Vagina (tissue), 2 donors: Measurements from ENCODE around the gene PHOSPHO1.

Source experiments
- POLR2A ChIP-seq, 2 donors: fragments of 450-650 bp; IDR thresholded peaks; one replicate each; pipeline ENCODE4 v1.6.1; 2017; ENCODE audit warnings: antibody characterized with exemption in 2 of 2, mild to moderate bottlenecking in 2 of 2, moderate library complexity in 2 of 2
- POLR2AphosphoS5 ChIP-seq, 2 donors: sonication (generic); formaldehyde crosslinking; IDR thresholded peaks; one replicate each; pipeline ENCODE4 v1.9.0; 2017; ENCODE audit warnings: antibody characterized with exemption in 2 of 2, mild to moderate bottlenecking in 2 of 2, low read depth in 1 of 2; ENCODE audit not compliant: insufficient read depth in 1 of 2
- TF ChIP-seq, protein P1 (sequence below), 3 experiments: fragments of 450-650 bp in 2 of 3; fragments of 200-600 bp in 1 of 3; sonication (generic) in 1 of 3; IDR thresholded peaks; one replicate each; pipeline ENCODE4 v1.5.1; 2017 to 2019; ENCODE audit warnings: antibody characterized with exemption in 3 of 3, mild to moderate bottlenecking in 2 of 3, moderate library complexity in 2 of 3

DNA sequence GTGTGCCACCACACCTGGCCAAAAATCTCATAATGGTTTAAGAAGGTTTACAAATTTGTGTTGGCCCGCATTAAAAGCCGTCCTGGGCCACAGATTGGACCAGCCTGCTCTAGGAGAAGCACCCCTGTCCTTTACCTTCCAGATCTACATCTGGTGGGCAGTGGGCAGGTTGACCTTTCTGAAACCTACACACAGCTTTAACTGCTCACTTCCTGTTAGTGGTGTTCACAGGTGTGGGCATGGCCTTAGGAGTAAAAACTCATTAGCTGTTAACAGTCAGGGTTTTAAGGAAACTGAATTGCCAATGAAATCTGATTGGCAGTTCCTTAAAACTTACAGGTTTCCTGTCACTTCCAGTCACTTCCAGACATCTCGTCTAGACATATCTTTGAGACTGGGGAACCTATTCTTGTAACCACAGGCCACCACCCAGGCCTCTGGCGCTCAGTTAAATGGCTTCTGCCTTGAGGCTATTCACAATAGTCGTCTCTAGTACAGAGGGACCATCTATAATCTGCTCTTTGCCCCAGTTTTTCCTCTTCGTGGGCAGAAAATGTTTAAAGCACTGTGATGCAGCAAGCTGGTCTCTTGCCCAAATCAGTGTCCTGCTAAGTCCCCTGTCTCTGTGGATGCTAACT, 49.5 kb downstream of the PHOSPHO1 start:
- TF ChIP-seq POLR2A (IDR thresholded peaks at IDR 0.05), result no peak
- TF ChIP-seq, protein P1, sequence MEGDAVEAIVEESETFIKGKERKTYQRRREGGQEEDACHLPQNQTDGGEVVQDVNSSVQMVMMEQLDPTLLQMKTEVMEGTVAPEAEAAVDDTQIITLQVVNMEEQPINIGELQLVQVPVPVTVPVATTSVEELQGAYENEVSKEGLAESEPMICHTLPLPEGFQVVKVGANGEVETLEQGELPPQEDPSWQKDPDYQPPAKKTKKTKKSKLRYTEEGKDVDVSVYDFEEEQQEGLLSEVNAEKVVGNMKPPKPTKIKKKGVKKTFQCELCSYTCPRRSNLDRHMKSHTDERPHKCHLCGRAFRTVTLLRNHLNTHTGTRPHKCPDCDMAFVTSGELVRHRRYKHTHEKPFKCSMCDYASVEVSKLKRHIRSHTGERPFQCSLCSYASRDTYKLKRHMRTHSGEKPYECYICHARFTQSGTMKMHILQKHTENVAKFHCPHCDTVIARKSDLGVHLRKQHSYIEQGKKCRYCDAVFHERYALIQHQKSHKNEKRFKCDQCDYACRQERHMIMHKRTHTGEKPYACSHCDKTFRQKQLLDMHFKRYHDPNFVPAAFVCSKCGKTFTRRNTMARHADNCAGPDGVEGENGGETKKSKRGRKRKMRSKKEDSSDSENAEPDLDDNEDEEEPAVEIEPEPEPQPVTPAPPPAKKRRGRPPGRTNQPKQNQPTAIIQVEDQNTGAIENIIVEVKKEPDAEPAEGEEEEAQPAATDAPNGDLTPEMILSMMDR (IDR thresholded peaks at IDR 0.05), result no peak
- no peak for TF ChIP-seq POLR2AphosphoS5 (IDR thresholded peaks at IDR 0.05; ENCODE audit: insufficient read depth in 1 of 2, low read depth in 1 of 2)
